ENCODE data around the gene OGFOD2. TPM values are rescaled to one million over a fixed set of nuclear protein-coding genes. Genes with fewer than 3 reads are reported as not detected.

The OGFOD2 gene
- total RNA-seq, 2 experiments from 2014 or later, result 13.1 to 25.0 TPM

- peak; percentile 99 for DNase-seq (ENCODE audit: low spot score)
- peaks cover 25% of the 10 kb centered on the region; the same call in 1 of the 2 replicates for H3K36me3 ChIP-seq (ENCODE audit: insufficient read depth, low read length)
- no peaks in the 10 kb centered on the region for H3K9me2 ChIP-seq (ENCODE audit: insufficient read depth, low read length)
- intact Hi-C loops (cut with micrococcal nuclease; ENCODE audit: unreplicated experiment), result loop anchor here (1.0 to 2.0 kb wide), 2 partner anchors 258 to 447 kb away; partner anchors contain the start of genes KNTC1, MPHOSPH9 and MTRFR
- peaks cover 30% of the 10 kb centered on the region for H3K4me1 ChIP-seq (ENCODE audit: insufficient read depth, low read length, poor library complexity, severe bottlenecking)
- TF ChIP-seq CTCF (conservative IDR thresholded peaks at IDR 0.05; ENCODE audit: low read length) (no peak), EZH2phosphoT487 (IDR thresholded peaks at IDR 0.05; ENCODE audit: borderline replicate concordance, low read depth, low read length) (no peak)
- ChIA-PET CTCF (ENCODE audit: unreplicated experiment) (interaction anchor here (1.0 kb wide), 1 partner anchor 8 kb away, joined by 3 read pairs; the partner anchor contains the start of gene ABCB9), POLR2A (interaction anchor here (0.7 to 3.0 kb wide), 2 partner anchors 212 to 259 kb away, joined by 4 to 17 read pairs; partner anchors contain the start of genes MPHOSPH9 and MTRFR)
- peak overlapping the region; percentile 89 for H3K27ac ChIP-seq (ENCODE audit: low read depth, low read length, poor library complexity, severe bottlenecking)
- no peaks in the 10 kb centered on the region for H3K9me3 ChIP-seq (ENCODE audit: low read length)
- H3K4me3 ChIP-seq (ENCODE audit: low read depth, low read length, poor library complexity, severe bottlenecking), result peak overlapping the region; percentile 76
- peak overlapping the region; percentile 98 for H2AFZ ChIP-seq (ENCODE audit: low read length)
- H3K79me2 ChIP-seq (ENCODE audit: insufficient read depth, low read depth, low read length), result peaks cover 11% of the 10 kb centered on the region
- TSS peak; percentile 46 for BruUV-seq (replicated peaks)
- peak overlapping the region; percentile 95 for H3K4me2 ChIP-seq (ENCODE audit: low read length)
- H4K20me1 ChIP-seq (ENCODE audit: insufficient read depth, low read length), result 0 out of 2 replicates have a peak, but pooled peaks cover 5% of the 10 kb centered on the region
Measured at GRCh38 chr12:122974274-122974891, 661 bp upstream of the OGFOD2 start.

DNA sequence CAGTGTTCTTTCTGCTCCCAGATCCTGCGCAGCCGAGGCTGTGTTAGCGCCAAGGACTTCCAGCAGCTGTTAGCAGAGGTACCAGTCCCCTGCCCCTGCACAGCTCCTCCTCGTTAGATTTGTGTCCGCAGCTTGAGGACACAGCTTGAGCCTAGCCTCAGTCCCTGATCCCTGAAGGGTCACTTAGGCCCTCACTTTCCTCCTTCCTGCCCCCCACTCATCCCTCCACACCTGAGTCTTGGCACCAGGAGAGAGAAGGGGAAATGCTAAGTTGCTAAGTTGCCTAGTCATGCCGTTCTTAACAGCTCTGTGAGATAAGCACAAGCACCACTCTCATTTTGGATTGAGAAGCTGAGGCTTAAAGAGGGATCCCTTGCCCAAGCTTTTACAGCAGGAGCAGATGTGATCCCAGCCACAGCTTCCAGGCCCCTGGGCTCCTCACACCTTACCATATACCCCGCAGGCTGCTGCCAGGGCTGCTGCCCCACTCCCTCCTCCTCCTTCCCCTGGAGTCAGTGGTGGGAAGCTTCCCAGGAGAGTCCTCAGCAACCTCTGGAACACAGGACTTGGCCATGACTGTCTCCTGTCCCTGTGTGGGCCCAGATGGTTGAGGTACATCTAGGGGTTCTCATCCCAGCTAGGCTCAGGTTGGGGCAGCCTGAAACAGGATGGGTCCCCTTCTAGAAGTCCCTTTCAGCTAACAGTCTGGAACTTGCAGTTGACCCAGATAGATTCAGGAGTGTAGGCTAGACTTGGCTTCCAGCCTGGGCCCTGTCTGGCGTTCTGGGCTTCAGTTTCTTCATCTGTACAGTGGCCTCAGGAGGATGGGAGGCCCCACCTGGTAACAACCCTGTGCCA, 975 bp downstream of the OGFOD2 start:
- Histone ChIP-seq H3K9me2 (ENCODE audit: insufficient read depth, low read length) (no peaks in the 10 kb centered on the region), H3K36me3 (ENCODE audit: insufficient read depth, low read length) (peaks cover 25% of the 10 kb centered on the region; the same call in 1 of the 2 replicates), H2AFZ (ENCODE audit: low read length) (no peak overlapping the region; the same call in 1 of the 2 replicates), H3K4me3 (ENCODE audit: low read depth, low read length, poor library complexity, severe bottlenecking) (peak overlapping the region; percentile 76), H3K27ac (ENCODE audit: low read depth, low read length, poor library complexity, severe bottlenecking) (peak overlapping the region; percentile 89), H3K4me1 (ENCODE audit: insufficient read depth, low read length, poor library complexity, severe bottlenecking) (peaks cover 28% of the 10 kb centered on the region), H3K9me3 (ENCODE audit: low read length) (no peaks in the 10 kb centered on the region), H3K4me2 (ENCODE audit: low read length) (peak overlapping the region; percentile 100), H3K79me2 (ENCODE audit: insufficient read depth, low read depth, low read length) (peaks cover 14% of the 10 kb centered on the region), H4K20me1 (ENCODE audit: insufficient read depth, low read length) (0 out of 2 replicates have a peak, but pooled peaks cover 5% of the 10 kb centered on the region)
- DNase-seq (ENCODE audit: low spot score), result no peak
- intact Hi-C loops (cut with micrococcal nuclease; ENCODE audit: unreplicated experiment), result loop anchor here (2.0 kb wide), 1 partner anchor 257 kb away; the partner anchor contains the start of genes MPHOSPH9 and MTRFR
- no TSS peak for BruUV-seq (replicated peaks)
- ChIA-PET CTCF (ENCODE audit: unreplicated experiment) (no interaction called here), POLR2A (interaction anchor here (0.6 to 3.0 kb wide), 6 partner anchors 8 to 688 kb away, joined by 3 to 17 read pairs (median 4); partner anchors contain the start of genes MPHOSPH9 and MTRFR)
- TF ChIP-seq EZH2phosphoT487 (IDR thresholded peaks at IDR 0.05; ENCODE audit: borderline replicate concordance, low read depth, low read length), result no peak
- no peak for TF ChIP-seq CTCF (conservative IDR thresholded peaks at IDR 0.05; ENCODE audit: low read length)
